Fibroblast of mammary gland (primary cell): ENCODE results near the gene DEFB125.

ENCODE experiments used
- DNase-seq: peaks from one replicate; pipeline ENCODE4 v3.0.0-alpha.2; 2010; ENCODE audit warnings: low read depth
- H3K4me3 ChIP-seq: 2 replicates; pipeline ENCODE4 v1.5.1; 2011; ENCODE audit warnings: low read depth, mild to moderate bottlenecking, low read length, moderate library complexity; ENCODE audit not compliant: control insufficient read depth
- TF ChIP-seq, protein P1 (sequence below): conservative IDR thresholded peaks from 2 replicates; pipeline ENCODE4 v1.5.1; 2011; ENCODE audit warnings: low read depth, low read length, inconsistent platforms; ENCODE audit not compliant: control insufficient read depth, insufficient read depth

The DEFB125 gene, protein sequence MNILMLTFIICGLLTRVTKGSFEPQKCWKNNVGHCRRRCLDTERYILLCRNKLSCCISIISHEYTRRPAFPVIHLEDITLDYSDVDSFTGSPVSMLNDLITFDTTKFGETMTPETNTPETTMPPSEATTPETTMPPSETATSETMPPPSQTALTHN

DNA sequence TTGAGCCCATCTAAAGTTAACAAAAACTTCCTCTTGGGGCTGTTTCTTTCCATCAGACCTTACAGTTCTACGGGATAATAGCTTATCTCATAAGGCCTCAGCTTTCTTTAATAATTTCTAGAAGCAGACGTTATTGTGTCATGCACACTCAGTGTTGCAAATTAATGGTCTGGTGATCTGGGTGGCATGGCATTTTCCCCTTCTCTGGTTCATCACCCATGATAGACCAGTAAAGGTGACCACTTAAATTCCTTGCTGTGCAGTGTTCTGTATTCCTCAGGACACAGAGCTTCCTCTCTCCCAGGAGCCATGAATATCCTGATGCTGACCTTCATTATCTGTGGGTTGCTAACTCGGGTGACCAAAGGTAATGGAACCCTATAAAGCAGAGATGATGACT lies at the start of gene DEFB125:
TSS of gene DEFB125 (plus strand) at position 272 of the 400 bp plus-strand sequence. CDS start at position 310, 38 bp downstream.
- no peak for DNase-seq
- TF ChIP-seq, protein P1, sequence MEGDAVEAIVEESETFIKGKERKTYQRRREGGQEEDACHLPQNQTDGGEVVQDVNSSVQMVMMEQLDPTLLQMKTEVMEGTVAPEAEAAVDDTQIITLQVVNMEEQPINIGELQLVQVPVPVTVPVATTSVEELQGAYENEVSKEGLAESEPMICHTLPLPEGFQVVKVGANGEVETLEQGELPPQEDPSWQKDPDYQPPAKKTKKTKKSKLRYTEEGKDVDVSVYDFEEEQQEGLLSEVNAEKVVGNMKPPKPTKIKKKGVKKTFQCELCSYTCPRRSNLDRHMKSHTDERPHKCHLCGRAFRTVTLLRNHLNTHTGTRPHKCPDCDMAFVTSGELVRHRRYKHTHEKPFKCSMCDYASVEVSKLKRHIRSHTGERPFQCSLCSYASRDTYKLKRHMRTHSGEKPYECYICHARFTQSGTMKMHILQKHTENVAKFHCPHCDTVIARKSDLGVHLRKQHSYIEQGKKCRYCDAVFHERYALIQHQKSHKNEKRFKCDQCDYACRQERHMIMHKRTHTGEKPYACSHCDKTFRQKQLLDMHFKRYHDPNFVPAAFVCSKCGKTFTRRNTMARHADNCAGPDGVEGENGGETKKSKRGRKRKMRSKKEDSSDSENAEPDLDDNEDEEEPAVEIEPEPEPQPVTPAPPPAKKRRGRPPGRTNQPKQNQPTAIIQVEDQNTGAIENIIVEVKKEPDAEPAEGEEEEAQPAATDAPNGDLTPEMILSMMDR = no peak
- no peak within 1 kb of the TSS for H3K4me3 ChIP-seq

DNA sequence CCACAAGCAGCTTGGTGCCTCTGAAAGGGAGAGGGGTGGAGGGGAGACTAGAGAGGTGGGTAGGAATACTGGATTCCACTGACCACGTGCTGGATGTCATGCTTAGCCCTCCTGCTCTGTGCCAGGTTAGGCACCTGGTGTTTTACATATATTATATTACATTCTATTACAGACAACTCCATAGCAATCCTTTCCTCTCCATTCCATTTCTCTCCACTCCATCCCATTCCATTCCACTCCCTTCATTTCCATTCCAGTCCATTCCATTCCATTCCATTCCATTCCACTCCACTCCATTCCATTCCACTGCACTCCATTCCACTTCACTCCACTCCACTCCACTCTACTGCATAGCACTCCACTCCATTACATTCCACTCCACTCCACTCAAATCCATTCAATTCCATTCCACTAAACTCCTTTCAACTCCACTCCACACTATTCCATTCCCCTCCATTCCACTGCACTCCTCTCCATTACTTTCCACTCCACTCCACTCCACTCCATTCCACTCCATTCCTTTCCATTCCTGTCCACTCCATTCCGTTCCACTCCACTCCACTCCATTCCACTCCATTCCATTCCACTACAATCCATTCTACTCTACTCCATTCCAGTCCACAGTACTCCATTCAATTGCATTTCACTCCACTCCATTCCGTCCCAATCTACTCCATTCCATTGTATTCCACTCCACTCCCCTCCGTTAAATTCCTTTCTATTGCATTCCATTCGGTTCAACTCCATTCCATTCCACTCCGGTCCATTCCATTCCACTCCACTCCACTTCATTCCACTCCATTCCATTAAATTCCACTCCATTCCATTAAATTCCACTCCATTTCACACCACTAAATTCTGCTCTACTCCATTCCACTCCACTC lies 27.2 kb upstream of the DEFB125 start:
- DNase-seq = no peak
- TF ChIP-seq, protein P1 = no peak
- H3K4me3 ChIP-seq = no peak overlapping the region

DNA sequence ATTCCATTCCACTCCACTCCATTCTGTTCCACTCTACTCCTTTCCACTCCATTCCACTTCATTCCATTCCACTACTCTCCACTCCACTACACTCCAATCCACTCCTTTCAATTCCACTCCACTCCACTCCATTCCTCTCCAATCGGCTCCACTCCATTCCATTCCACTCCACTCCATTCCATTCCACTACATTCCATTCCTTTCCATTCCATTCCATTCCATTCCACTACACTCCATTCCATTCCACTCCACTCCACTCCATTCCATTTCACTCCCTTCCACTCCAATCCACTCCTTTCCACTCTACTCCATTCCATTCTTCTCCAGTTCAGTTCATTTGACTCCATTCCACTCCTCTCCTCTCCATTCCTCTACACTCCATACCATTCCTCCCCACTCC lies 26.2 kb upstream of the DEFB125 start:
- TF ChIP-seq, protein P1 = no peak
- DNase-seq = no peak
- no peak overlapping the region for H3K4me3 ChIP-seq

GRCh38 chr20:61757-62156 lies 25.7 kb upstream of the DEFB125 start:
- no peak overlapping the region for H3K4me3 ChIP-seq
- DNase-seq = no peak
- TF ChIP-seq, protein P1 = no peak

DNA sequence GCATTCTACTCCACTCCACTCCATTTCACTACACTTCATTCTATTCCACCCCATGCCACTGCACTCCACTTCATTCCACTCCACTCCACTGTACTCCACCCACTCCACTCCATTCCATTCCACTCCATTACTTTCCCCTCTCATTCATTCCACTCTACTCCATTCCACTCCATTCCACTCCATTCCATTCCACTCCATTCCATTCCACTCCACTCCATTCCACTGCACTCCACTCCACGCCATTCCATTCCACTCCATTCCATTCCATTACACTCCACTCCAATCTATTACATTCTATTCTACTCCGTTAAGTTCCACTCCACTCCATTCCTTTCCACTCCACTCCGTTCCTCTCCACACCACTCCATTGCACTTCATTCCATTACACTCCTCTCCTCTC lies 25.0 kb upstream of the DEFB125 start:
- TF ChIP-seq, protein P1 = no peak
- H3K4me3 ChIP-seq = no peak overlapping the region
- no peak for DNase-seq

DNA sequence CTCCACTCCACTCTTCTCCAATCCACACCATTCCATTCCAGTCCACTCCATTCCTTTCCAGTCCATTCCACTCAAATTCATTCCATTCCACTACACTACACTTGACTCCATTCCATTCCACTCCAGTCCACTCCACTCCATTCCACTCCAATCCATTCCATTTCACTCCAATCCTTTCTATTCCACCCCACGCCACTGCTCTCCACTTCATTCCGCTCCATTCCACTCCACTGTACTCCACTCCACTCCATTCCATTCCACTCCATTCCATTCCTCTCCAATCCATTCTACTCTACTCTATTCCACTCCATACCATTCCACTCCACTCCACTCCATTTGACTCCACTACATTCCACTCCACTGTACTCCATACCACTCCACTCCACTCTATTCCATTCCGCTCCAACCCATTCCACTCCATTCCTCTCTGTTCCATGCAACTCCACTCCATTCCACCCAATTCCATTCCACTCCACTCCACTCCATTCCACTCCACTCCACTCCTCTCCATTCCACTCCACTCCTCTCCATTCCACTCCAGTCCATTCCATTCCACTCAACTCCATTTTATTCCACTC lies 23.4 kb upstream of the DEFB125 start:
- no peak for DNase-seq
- TF ChIP-seq, protein P1 = no peak
- no peak overlapping the region for H3K4me3 ChIP-seq
